HepG2 (cell line): ENCODE data around the gene HEPN1. TPM values are rescaled to one million over a fixed set of nuclear protein-coding genes. Genes with fewer than 3 reads are reported as not detected.
A peak's percentile ranks its signal among the peaks of the same experiment; 100 is the strongest.

Source experiments
- DPF2 ChIP-seq: sonication (generic); formaldehyde crosslinking; IDR thresholded peaks from 2 replicates; pipeline ENCODE4 v1.4.0; 2020; ENCODE audit warnings: mild to moderate bottlenecking, low read depth, missing genetic modification reagents, borderline replicate concordance
- GABPA ChIP-seq, 2 experiments: IDR thresholded peaks; 2 replicates each; pipeline ENCODE4 v1.6.1; 2011 to 2016; ENCODE audit warnings: low read depth in 2 of 2, low read length in 1 of 2, missing biosample characterization in 1 of 2, missing genetic modification characterization in 1 of 2
- HDAC2 ChIP-seq: sonication (generic); formaldehyde crosslinking; IDR thresholded peaks from 2 replicates; pipeline ENCODE4 v1.4.0; 2020; ENCODE audit warnings: missing genetic modification reagents
- KAT2B ChIP-seq: fragments of 150-350 bp; IDR thresholded peaks from 2 replicates; pipeline ENCODE4 v1.6.1; 2014; ENCODE audit warnings: low read depth, low read length, borderline replicate concordance
- MIXL1 ChIP-seq: IDR thresholded peaks from 2 replicates; pipeline ENCODE4 v1.6.1; 2016
- MLLT10 ChIP-seq: sonication (generic); formaldehyde crosslinking; IDR thresholded peaks from 2 replicates; pipeline ENCODE4 v1.4.0; 2020; ENCODE audit warnings: missing genetic modification reagents
- POGZ ChIP-seq: sonication (generic); formaldehyde crosslinking; IDR thresholded peaks from 2 replicates; pipeline ENCODE4 v1.4.0; 2020; ENCODE audit warnings: mild to moderate bottlenecking, missing genetic modification reagents
- POLR2A ChIP-seq, 2 experiments: IDR thresholded peaks; 2 replicates each; pipeline ENCODE4 v1.6.1; 2011; ENCODE audit warnings: low read depth in 2 of 2, low read length in 2 of 2, mild to moderate bottlenecking in 1 of 2, moderate library complexity in 1 of 2; ENCODE audit not compliant: insufficient read depth in 1 of 2
- POLR2G ChIP-seq: fragments of 200-400 bp; formaldehyde crosslinking; IDR thresholded peaks from 2 replicates; pipeline ENCODE4 v1.6.1; 2018; ENCODE audit warnings: mild to moderate bottlenecking, low read depth, low read length, moderate library complexity
- SAP130 ChIP-seq: IDR thresholded peaks from 2 replicates; pipeline ENCODE4 v1.6.1; 2016; ENCODE audit warnings: low read depth
- SMARCE1 ChIP-seq: fragments of 450-650 bp; IDR thresholded peaks from 2 replicates; pipeline ENCODE4 v1.6.1; 2017; ENCODE audit warnings: borderline replicate concordance
- STAG1 ChIP-seq: sonication (generic); formaldehyde crosslinking; IDR thresholded peaks from 2 replicates; pipeline ENCODE4 v1.4.0; 2020; ENCODE audit warnings: missing genetic modification reagents
- TBX3 ChIP-seq: fragments of 450-650 bp; IDR thresholded peaks from 2 replicates; pipeline ENCODE4 v1.6.1; 2017; ENCODE audit warnings: antibody characterized with exemption, mild to moderate bottlenecking, inconsistent platforms, borderline replicate concordance
- ZNF281 ChIP-seq: sonication (generic); formaldehyde crosslinking; IDR thresholded peaks from 2 replicates; pipeline ENCODE4 v1.4.0; 2020; ENCODE audit warnings: missing genetic modification reagents, borderline replicate concordance
- polyA plus RNA-seq, 8 experiments: library from polyadenylated mRNA; depleted of rRNA in 3 of 8; stranded (reverse) in 7 of 8; unstranded in 1 of 8; fragments of >200 nt; fragmentation: Illumina TruSeq in 4 of 8; extraction: Trizol in 4 of 8; gene quantifications; 2 replicates each; pipeline versions ENCODE4 v1.2.1 to v1.2.3, GENCODE V29; 2011 to 2016; ENCODE audit warnings: low read depth in 4 of 8, missing spikeins in 1 of 8, mixed read lengths in 1 of 8; ENCODE audit not compliant: insufficient read depth in 1 of 8
- total RNA-seq, 5 experiments: library from RNA; depleted of rRNA; stranded (reverse); fragments of >200 nt; fragmentation: Illumina TruSeq; extraction: Trizol; gene quantifications; 2 replicates each; pipeline ENCODE4 v1.2.3, GENCODE V29; 2016; ENCODE audit warnings: low read depth in 1 of 5
- TF ChIP-seq, protein P1 (sequence below): sonication (generic); formaldehyde crosslinking; IDR thresholded peaks from 2 replicates; pipeline ENCODE4 v1.8.1; 2022; ENCODE audit warnings: low read depth, mild to moderate bottlenecking, missing genetic modification reagents
- TF ChIP-seq, protein P2 (sequence below): sonication (generic); formaldehyde crosslinking; IDR thresholded peaks from 2 replicates; pipeline ENCODE4 v1.4.0; 2020; ENCODE audit warnings: missing genetic modification reagents, borderline replicate concordance

HEPN1 gene
- total and polyA plus RNA-seq, 2 of the 13 experiments (the other 11 are each of a cell fraction or from before 2014, with no cell fraction given), result not detected

- TF ChIP-seq, protein P1, sequence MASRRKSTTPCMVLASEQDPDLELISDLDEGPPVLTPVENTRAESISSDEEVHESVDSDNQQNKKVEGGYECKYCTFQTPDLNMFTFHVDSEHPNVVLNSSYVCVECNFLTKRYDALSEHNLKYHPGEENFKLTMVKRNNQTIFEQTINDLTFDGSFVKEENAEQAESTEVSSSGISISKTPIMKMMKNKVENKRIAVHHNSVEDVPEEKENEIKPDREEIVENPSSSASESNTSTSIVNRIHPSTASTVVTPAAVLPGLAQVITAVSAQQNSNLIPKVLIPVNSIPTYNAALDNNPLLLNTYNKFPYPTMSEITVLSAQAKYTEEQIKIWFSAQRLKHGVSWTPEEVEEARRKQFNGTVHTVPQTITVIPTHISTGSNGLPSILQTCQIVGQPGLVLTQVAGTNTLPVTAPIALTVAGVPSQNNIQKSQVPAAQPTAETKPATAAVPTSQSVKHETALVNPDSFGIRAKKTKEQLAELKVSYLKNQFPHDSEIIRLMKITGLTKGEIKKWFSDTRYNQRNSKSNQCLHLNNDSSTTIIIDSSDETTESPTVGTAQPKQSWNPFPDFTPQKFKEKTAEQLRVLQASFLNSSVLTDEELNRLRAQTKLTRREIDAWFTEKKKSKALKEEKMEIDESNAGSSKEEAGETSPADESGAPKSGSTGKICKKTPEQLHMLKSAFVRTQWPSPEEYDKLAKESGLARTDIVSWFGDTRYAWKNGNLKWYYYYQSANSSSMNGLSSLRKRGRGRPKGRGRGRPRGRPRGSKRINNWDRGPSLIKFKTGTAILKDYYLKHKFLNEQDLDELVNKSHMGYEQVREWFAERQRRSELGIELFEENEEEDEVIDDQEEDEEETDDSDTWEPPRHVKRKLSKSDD (CRISPR knock-in tag), result no peak
- TF ChIP-seq DPF2, result 0 out of 2 replicates have a peak, but pooled peaks have one; percentile 14
- peak; percentile 54 for TF ChIP-seq POLR2G
- 0 out of 2 replicates have a peak, but pooled peaks have one; percentile 10 for TF ChIP-seq TBX3
- TF ChIP-seq ZNF281 (CRISPR knock-in tag), result 0 out of 2 replicates have a peak, but pooled peaks have one; percentile 5
- no peak for TF ChIP-seq KAT2B
- peak; percentile 56; the same call in 1 of the 2 replicates for TF ChIP-seq SAP130 (CRISPR knock-in tag)
- 0 out of 2 replicates have a peak, but pooled peaks have one; percentile 17 for TF ChIP-seq MIXL1 (CRISPR knock-in tag)
- 0 out of 4 replicates have a peak, but pooled peaks of 1 of the 2 experiments have one; percentile 41 for TF ChIP-seq POLR2A (IDR thresholded peaks at IDR 0.05; ENCODE audit: insufficient read depth in 1 of 2, low read depth in 2 of 2, low read length in 2 of 2)
- TF ChIP-seq, protein P2, sequence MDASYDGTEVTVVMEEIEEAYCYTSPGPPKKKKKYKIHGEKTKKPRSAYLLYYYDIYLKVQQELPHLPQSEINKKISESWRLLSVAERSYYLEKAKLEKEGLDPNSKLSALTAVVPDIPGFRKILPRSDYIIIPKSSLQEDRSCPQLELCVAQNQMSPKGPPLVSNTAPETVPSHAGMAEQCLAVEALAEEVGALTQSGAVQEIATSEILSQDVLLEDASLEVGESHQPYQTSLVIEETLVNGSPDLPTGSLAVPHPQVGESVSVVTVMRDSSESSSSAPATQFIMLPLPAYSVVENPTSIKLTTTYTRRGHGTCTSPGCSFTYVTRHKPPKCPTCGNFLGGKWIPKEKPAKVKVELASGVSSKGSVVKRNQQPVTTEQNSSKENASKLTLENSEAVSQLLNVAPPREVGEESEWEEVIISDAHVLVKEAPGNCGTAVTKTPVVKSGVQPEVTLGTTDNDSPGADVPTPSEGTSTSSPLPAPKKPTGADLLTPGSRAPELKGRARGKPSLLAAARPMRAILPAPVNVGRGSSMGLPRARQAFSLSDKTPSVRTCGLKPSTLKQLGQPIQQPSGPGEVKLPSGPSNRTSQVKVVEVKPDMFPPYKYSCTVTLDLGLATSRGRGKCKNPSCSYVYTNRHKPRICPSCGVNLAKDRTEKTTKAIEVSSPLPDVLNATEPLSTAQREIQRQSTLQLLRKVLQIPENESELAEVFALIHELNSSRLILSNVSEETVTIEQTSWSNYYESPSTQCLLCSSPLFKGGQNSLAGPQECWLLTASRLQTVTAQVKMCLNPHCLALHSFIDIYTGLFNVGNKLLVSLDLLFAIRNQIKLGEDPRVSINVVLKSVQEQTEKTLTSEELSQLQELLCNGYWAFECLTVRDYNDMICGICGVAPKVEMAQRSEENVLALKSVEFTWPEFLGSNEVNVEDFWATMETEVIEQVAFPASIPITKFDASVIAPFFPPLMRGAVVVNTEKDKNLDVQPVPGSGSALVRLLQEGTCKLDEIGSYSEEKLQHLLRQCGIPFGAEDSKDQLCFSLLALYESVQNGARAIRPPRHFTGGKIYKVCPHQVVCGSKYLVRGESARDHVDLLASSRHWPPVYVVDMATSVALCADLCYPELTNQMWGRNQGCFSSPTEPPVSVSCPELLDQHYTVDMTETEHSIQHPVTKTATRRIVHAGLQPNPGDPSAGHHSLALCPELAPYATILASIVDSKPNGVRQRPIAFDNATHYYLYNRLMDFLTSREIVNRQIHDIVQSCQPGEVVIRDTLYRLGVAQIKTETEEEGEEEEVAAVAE (CRISPR knock-in tag), result 0 out of 2 replicates have a peak, but pooled peaks have one; percentile 30
- TF ChIP-seq MLLT10 (CRISPR knock-in tag), result no peak
- peak; percentile 43; the same call in 1 of the 2 replicates for TF ChIP-seq POGZ (CRISPR knock-in tag)
- peak; percentile 10; the same call in 1 of the 2 replicates for TF ChIP-seq STAG1 (CRISPR knock-in tag)
- TF ChIP-seq GABPA (IDR thresholded peaks at IDR 0.05; ENCODE audit: low read depth, low read length), result no peak
- 0 out of 2 replicates have a peak, but pooled peaks have one; percentile 13 for TF ChIP-seq GABPA (CRISPR knock-in tag; IDR thresholded peaks at IDR 0.05; ENCODE audit: low read depth)
- TF ChIP-seq SMARCE1, result no peak
- 0 out of 2 replicates have a peak, but pooled peaks have one; percentile 34 for TF ChIP-seq HDAC2
Observed at GRCh38 chr11:124934862-124935547, 16.0 kb downstream of the HEPN1 start (continued).
